GM19328 (cell line): ENCODE data around the gene RPL26.

Experiments used
- ATAC-seq: cut with Tn5 transposase; IDR thresholded peaks from one replicate; pipeline ENCODE4 v1.9.1; 2021; ENCODE audit warnings: mild to moderate bottlenecking, moderate library complexity; ENCODE audit not compliant: unreplicated experiment

RPL26 gene

GRCh38 chr17:8332128-8332527, 50.9 kb downstream of the RPL26 start:
- ATAC-seq = no peak
